DOHH2 (cell line): ENCODE data around the gene PLSCR4.

Source experiments
- H3F3A ChIP-seq: fragments of 200-600 bp; sonication (generic), shearing (Covaris generic); 2 replicates; pipeline ENCODE4 v1.6.0; 2016; ENCODE audit warnings: antibody characterized with exemption, mild to moderate bottlenecking; ENCODE audit not compliant: control insufficient read depth, insufficient read depth
- H3K27ac ChIP-seq: fragments of 200-600 bp; sonication (generic); 2 replicates; pipeline ENCODE4 v1.5.1; 2014; ENCODE audit warnings: low read depth, mild to moderate bottlenecking, low read length, moderate library complexity
- H3K27me3 ChIP-seq: fragments of 200-600 bp; sonication (generic); 2 replicates; pipeline ENCODE4 v1.6.1; 2014; ENCODE audit warnings: mild to moderate bottlenecking, low read length, mixed read lengths; ENCODE audit not compliant: control insufficient read depth
- H3K36me3 ChIP-seq: fragments of 200-600 bp; sonication (generic); 2 replicates; pipeline ENCODE4 v1.6.1; 2014; ENCODE audit warnings: mild to moderate bottlenecking, low read length, moderate library complexity, mixed read lengths; ENCODE audit not compliant: control insufficient read depth
- H3K4me1 ChIP-seq: fragments of 200-600 bp; sonication (generic); 2 replicates; pipeline ENCODE4 v1.6.1; 2014; ENCODE audit warnings: mild to moderate bottlenecking, low read length, mixed read lengths; ENCODE audit not compliant: control insufficient read depth
- H3K4me2 ChIP-seq: fragments of 200-600 bp; sonication (generic); 2 replicates; pipeline ENCODE4 v1.6.0; 2014; ENCODE audit warnings: mild to moderate bottlenecking, low read length, moderate library complexity
- H3K4me3 ChIP-seq: fragments of 200-600 bp; sonication (generic); 2 replicates; pipeline ENCODE4 v1.5.1; 2014; ENCODE audit warnings: mild to moderate bottlenecking, low read length, mixed read lengths
- H3K79me2 ChIP-seq: fragments of 200-600 bp; sonication (generic); 2 replicates; pipeline ENCODE4 v1.6.1; 2014; ENCODE audit warnings: mild to moderate bottlenecking, low read length, mixed read lengths; ENCODE audit not compliant: control insufficient read depth
- H3K9me2 ChIP-seq: fragments of 200-600 bp; sonication (generic); replicated peaks from 2 replicates; pipeline ENCODE4 v1.6.1; 2014; ENCODE audit warnings: mild to moderate bottlenecking, low read length, mixed read lengths; ENCODE audit not compliant: control insufficient read depth
- H3K9me3 ChIP-seq: fragments of 200-600 bp; sonication (generic); 2 replicates; pipeline ENCODE4 v1.6.1; 2014; ENCODE audit warnings: antibody characterized with exemption, low read length, mixed read lengths; ENCODE audit not compliant: control insufficient read depth, insufficient read depth
- H4K20me1 ChIP-seq: fragments of 200-600 bp; sonication (generic); 2 replicates; pipeline ENCODE4 v1.6.0; 2014; ENCODE audit warnings: low read depth, mild to moderate bottlenecking, antibody characterized with exemption, low read length, moderate library complexity; ENCODE audit not compliant: control insufficient read depth, insufficient read depth
- CTCF ChIP-seq: fragments of 200-600 bp; sonication (generic); IDR thresholded peaks from one replicate; pipeline ENCODE4 v1.5.1; 2014; ENCODE audit warnings: antibody characterized with exemption, mild to moderate bottlenecking, low read depth, low read length; ENCODE audit not compliant: poor library complexity, severe bottlenecking
- EZH2phosphoT487 ChIP-seq: fragments of 200-600 bp; sonication (generic); IDR thresholded peaks from 2 replicates; pipeline ENCODE4 v1.6.1; 2017; ENCODE audit warnings: borderline replicate concordance, mild to moderate bottlenecking, antibody characterized with exemption, low read length, moderate library complexity, mixed read lengths

PLSCR4 gene

DNA sequence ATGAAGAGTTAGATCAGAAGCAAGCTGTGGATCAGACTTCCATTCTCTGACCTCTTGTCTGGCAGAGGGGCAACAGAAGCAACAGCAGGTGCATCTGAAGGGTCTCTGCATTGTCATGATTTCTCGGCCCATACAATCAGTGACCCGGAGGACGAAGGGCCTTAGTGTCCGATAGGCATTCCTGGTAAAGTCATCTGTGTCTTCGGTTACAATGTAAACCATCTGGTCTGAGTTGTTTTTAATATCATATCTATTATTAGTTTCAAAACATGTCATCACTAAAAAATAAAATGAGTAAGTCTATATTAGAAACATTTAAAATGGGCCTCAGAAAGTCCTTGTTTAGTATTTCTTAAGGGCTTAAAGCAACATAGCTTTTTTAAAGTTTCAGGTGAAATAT lies 51.1 kb downstream of the PLSCR4 start:
- Histone ChIP-seq H3K36me3 (no peaks in the 10 kb centered on the region), H3K4me1 (no peaks in the 10 kb centered on the region), H3K4me3 (no peak overlapping the region), H3K27ac (no peak overlapping the region), H4K20me1 (no peaks in the 10 kb centered on the region), H3F3A (no peaks in the 10 kb centered on the region), H3K9me2 (no peaks in the 10 kb centered on the region), H3K27me3 (no peaks in the 10 kb centered on the region), H3K9me3 (no peaks in the 10 kb centered on the region), H3K4me2 (no peak overlapping the region), H3K79me2 (no peaks in the 10 kb centered on the region)
- TF ChIP-seq CTCF: no peak
- TF ChIP-seq EZH2phosphoT487: no peak

DNA sequence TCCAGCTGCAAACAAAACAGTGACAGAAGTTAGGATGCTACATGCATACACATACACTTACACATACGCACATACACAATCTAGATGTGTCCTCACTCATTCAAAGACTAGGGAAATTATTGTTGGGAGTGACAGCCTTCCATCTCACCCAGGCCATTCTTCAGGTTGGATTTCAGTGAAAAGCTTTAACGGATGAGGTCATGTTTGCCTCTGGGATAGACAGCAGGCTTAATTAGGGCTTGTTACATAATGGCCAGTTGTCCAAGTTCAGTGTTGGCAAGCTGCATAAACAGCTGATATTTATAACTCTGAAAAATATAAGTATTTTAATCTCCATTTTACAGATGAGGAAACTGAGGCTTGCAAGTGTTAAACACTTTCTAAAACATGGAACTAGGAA lies 54.1 kb downstream of the PLSCR4 start:
- Histone ChIP-seq H3K36me3 (no peaks in the 10 kb centered on the region), H3K79me2 (no peaks in the 10 kb centered on the region), H3K4me1 (no peaks in the 10 kb centered on the region), H3F3A (no peaks in the 10 kb centered on the region), H3K4me2 (no peak overlapping the region), H3K4me3 (no peak overlapping the region), H3K9me2 (no peaks in the 10 kb centered on the region), H3K27me3 (no peaks in the 10 kb centered on the region), H3K9me3 (no peaks in the 10 kb centered on the region), H3K27ac (no peak overlapping the region), H4K20me1 (no peaks in the 10 kb centered on the region)
- TF ChIP-seq EZH2phosphoT487: no peak

- H3K9me2 ChIP-seq: no peaks in the 10 kb centered on the region
- no peaks in the 10 kb centered on the region for H3K9me3 ChIP-seq
- no peaks in the 10 kb centered on the region for H3K36me3 ChIP-seq
- H3F3A ChIP-seq: no peaks in the 10 kb centered on the region
- no peaks in the 10 kb centered on the region for H3K4me1 ChIP-seq
- no peaks in the 10 kb centered on the region for H3K27me3 ChIP-seq
- H3K79me2 ChIP-seq: no peaks in the 10 kb centered on the region
- no peak overlapping the region for H3K4me3 ChIP-seq
- no peaks in the 10 kb centered on the region for H4K20me1 ChIP-seq
- H3K27ac ChIP-seq: no peak overlapping the region
- no peak overlapping the region for H3K4me2 ChIP-seq
- TF ChIP-seq EZH2phosphoT487 (no peak), CTCF (no peak)
Measured at GRCh38 chr3:146195605-146196004, 55.3 kb downstream of the PLSCR4 start.

DNA sequence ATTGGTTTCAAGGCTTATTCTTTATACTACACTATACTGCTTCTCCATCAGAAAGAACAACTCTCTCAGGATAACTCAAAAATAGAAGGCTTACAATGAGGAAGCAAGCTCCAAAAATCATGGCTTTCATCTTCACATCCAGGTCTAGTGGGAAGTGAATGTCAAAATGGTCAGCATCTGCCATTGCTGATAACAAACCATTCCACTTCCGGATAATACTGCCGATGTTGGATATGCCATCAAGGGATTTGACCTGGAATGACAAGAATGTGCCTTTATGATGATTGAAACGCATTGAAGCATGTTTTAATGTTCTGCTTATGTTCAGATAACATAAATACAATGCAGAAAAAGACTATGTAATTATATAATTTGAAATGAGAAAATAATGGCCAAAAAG lies 55.9 kb downstream of the PLSCR4 start:
- Histone ChIP-seq H3K36me3 (no peaks in the 10 kb centered on the region), H3K4me3 (no peak overlapping the region), H3K9me2 (no peaks in the 10 kb centered on the region), H3K79me2 (no peaks in the 10 kb centered on the region), H3K4me1 (no peaks in the 10 kb centered on the region), H4K20me1 (no peaks in the 10 kb centered on the region), H3K27me3 (no peaks in the 10 kb centered on the region), H3F3A (no peaks in the 10 kb centered on the region), H3K9me3 (no peaks in the 10 kb centered on the region), H3K27ac (no peak overlapping the region), H3K4me2 (no peak overlapping the region)
- TF ChIP-seq EZH2phosphoT487: no peak
- no peak for TF ChIP-seq CTCF
